GM12878 (cell line): ENCODE results near the gene AMH.

Source experiments
- BCLAF1 ChIP-seq: fragments of 450-650 bp; IDR thresholded peaks from 2 replicates; pipeline ENCODE4 v1.6.1; 2017; ENCODE audit warnings: antibody characterized with exemption, mild to moderate bottlenecking, moderate library complexity
- CHD2 ChIP-seq: IDR thresholded peaks from 2 replicates; pipeline ENCODE4 v1.6.1; 2011; ENCODE audit warnings: low read depth, low read length, improper control_type of control experiment, borderline replicate concordance
- CTCF ChIP-seq, 3 experiments: IDR thresholded peaks in 2 of 3; conservative IDR thresholded peaks in 1 of 3; 2 replicates each; pipeline ENCODE4 v1.5.1; 2011; ENCODE audit warnings: low read depth in 3 of 3, low read length in 3 of 3, mild to moderate bottlenecking in 3 of 3, control low read depth in 2 of 3, moderate library complexity in 2 of 3, inconsistent platforms in 1 of 3, mixed read lengths in 1 of 3; ENCODE audit not compliant: control insufficient read depth in 2 of 3, insufficient read depth in 1 of 3; ENCODE audit errors: extremely low read depth in 1 of 3
- EP300 ChIP-seq, 2 experiments: fragments of 150-350 bp in 1 of 2; IDR thresholded peaks; 2 replicates each; pipeline ENCODE4 v1.6.1; 2011 to 2012; ENCODE audit warnings: low read depth in 2 of 2, low read length in 2 of 2, borderline replicate concordance in 1 of 2, improper control_type of control experiment in 1 of 2, inconsistent platforms in 1 of 2; ENCODE audit not compliant: control insufficient read depth in 1 of 2
- EZH2 ChIP-seq: IDR thresholded peaks from 2 replicates; pipeline ENCODE4 v1.6.1; 2012; ENCODE audit warnings: low read depth, mild to moderate bottlenecking, control low read depth, inconsistent platforms, low read length, borderline replicate concordance; ENCODE audit not compliant: control insufficient read depth
- FOS ChIP-seq: IDR thresholded peaks from 3 replicates; pipeline ENCODE4 v1.6.1; 2011; ENCODE audit warnings: borderline replicate concordance; ENCODE audit not compliant: insufficient read length; ENCODE audit errors: extremely low read depth
- JUND ChIP-seq: IDR thresholded peaks from 2 replicates; pipeline ENCODE4 v1.6.1; 2012; ENCODE audit warnings: low read depth, mild to moderate bottlenecking, low read length, improper control_type of control experiment, moderate library complexity
- KAT2A ChIP-seq: conservative IDR thresholded peaks from 2 replicates; pipeline ENCODE4 v1.6.1; 2011; ENCODE audit warnings: low read depth, low read length; ENCODE audit not compliant: control insufficient read depth
- MXI1 ChIP-seq: fragments of 150-350 bp; IDR thresholded peaks from 2 replicates; pipeline ENCODE4 v1.6.1; 2011; ENCODE audit warnings: low read depth, mild to moderate bottlenecking, inconsistent platforms, low read length, improper control_type of control experiment
- POLR2A ChIP-seq: IDR thresholded peaks from 2 replicates; pipeline ENCODE4 v1.6.1; 2011; ENCODE audit warnings: low read depth, mild to moderate bottlenecking, low read length
- RAD21 ChIP-seq: IDR thresholded peaks from 2 replicates; pipeline ENCODE4 v1.6.1; 2011; ENCODE audit warnings: mild to moderate bottlenecking, low read depth, low read length, moderate library complexity; ENCODE audit not compliant: insufficient read depth
- ZNF592 ChIP-seq: fragments of 450-650 bp; IDR thresholded peaks from 2 replicates; pipeline ENCODE4 v1.6.1; 2017; ENCODE audit warnings: mild to moderate bottlenecking, moderate library complexity

GRCh38 chr19:2243274-2244124, 5.6 kb upstream of the AMH start:
- TF ChIP-seq MXI1 (no peak), JUND (no peak), POLR2A (peak; percentile 38; the same call in 1 of the 2 replicates), CHD2 (no peak), ZNF592 (no peak), KAT2A (no peak), CTCF (IDR thresholded peaks at IDR 0.05 in 2 of 3, conservative IDR thresholded peaks at IDR 0.05 in 1 of 3; ENCODE audit: control insufficient read depth in 2 of 3, extremely low read depth in 1 of 3, insufficient read depth in 1 of 3, low read depth in 3 of 3, low read length in 3 of 3) (no peak), BCLAF1 (no peak), FOS (no peak), EZH2 (no peak), EP300 (IDR thresholded peaks at IDR 0.05; ENCODE audit: borderline replicate concordance in 1 of 2, control insufficient read depth in 1 of 2, low read depth in 2 of 2, low read length in 2 of 2) (no peak), RAD21 (no peak)
